ENCODE measurements around the gene PPEF1. TPM values are rescaled to one million over a fixed set of nuclear protein-coding genes. Genes with fewer than 3 reads are reported as not detected.

Gene PPEF1
- total and polyA plus RNA-seq, 2 of the 8 experiments (the other 6 are each of a cell fraction or from before 2014, with no cell fraction given) = 0.08 to 0.30 TPM

DNA sequence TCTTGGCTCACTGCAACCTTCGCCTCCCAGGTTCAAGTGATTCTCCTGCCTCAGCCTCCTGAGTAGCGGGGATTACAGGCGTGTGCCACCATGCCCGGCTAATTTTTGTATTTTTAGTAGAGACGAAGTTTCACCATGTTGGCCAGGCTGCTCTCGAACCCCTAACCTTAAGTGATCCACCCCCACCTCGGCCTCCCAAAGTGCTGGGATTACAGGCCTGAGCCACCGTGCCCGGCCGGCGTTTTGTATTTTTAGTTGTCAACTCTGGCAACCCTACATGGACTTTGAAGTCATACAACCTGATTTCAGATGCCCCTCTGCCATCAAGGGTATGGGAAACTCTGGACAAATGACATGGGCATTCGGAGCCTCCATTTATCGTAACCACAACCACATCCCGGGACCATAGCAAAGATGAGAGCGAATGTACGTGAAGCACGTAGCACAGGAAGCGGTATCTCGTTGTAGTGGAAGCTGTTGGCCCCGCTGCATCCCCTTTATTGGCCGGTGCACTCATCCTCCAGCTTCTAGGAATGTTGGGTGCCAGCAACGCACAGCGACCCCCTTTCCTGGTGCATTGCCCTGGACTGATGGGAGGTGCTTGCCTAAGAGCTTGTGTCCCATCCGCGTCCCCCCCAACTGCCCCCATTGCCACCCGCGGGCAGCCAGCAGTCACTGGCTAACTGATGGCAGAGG is 167.3 kb downstream of the PPEF1 start:
- Histone ChIP-seq H2AK5ac (ENCODE audit: low read depth, low read length) (no peak overlapping the region), H3K9me3 (ENCODE audit: insufficient read depth in 2 of 2, low read depth in 1 of 2, low read length in 1 of 2) (no peaks in the 10 kb centered on the region), H2BK12ac (ENCODE audit: low read depth, low read length) (no peak overlapping the region), H3K56ac (replicated peaks; ENCODE audit: insufficient read length, low read depth, low read length) (no peak overlapping the region), H3K36me3 (ENCODE audit: control insufficient read depth in 2 of 4, insufficient read depth in 4 of 4, low read length in 3 of 4) (no peaks in the 10 kb centered on the region), H3K4me1 (replicated peaks in 1 of 4; ENCODE audit: control insufficient read depth in 3 of 4, insufficient read depth in 4 of 4, low read length in 3 of 4) (no peaks in the 10 kb centered on the region; a peak in 1 of 7 replicates), H3K23ac (ENCODE audit: insufficient read length) (no peak overlapping the region), H4K91ac (replicated peaks; ENCODE audit: insufficient read length, low read length) (no peak overlapping the region), H3K9ac (replicated peaks in 1 of 4; ENCODE audit: extremely low read depth in 1 of 4, low read depth in 3 of 4, low read length in 3 of 4) (no peak overlapping the region), H4K20me1 (replicated peaks in 1 of 2; ENCODE audit: control insufficient read depth in 1 of 2, insufficient read depth in 2 of 2, low read length in 2 of 2) (no peaks in the 10 kb centered on the region), H2BK120ac (replicated peaks; ENCODE audit: low read depth, low read length) (no peak overlapping the region), H3K4ac (replicated peaks; ENCODE audit: insufficient read length, low read depth, low read length) (no peak overlapping the region), H2AFZ (ENCODE audit: low read length) (no peak overlapping the region), H4K8ac (ENCODE audit: extremely low read depth, insufficient read depth, low read length) (no peak overlapping the region), H4K5ac (ENCODE audit: insufficient read length, low read depth, low read length) (no peak overlapping the region), H3K79me1 (ENCODE audit: low read depth, low read length) (no peaks in the 10 kb centered on the region), H3K27me3 (replicated peaks in 1 of 4; ENCODE audit: control insufficient read depth in 3 of 4, extremely low read depth in 1 of 4, insufficient read depth in 3 of 4, low read length in 3 of 4) (no peaks in the 10 kb centered on the region), H3K27ac (ENCODE audit: low read depth, low read length) (no peak overlapping the region), H2BK15ac (ENCODE audit: low read length) (no peak overlapping the region), H3K4me3 (ENCODE audit: extremely low read depth in 1 of 4, insufficient read depth in 2 of 4, low read depth in 3 of 4, low read length in 4 of 4) (no peak overlapping the region), H2BK5ac (ENCODE audit: low read depth, low read length) (no peak overlapping the region), H3K79me2 (ENCODE audit: control insufficient read depth in 1 of 2, insufficient read depth in 2 of 2, low read length in 2 of 2) (no peaks in the 10 kb centered on the region), H3K14ac (ENCODE audit: insufficient read length) (no peak overlapping the region), H3K18ac (ENCODE audit: extremely low read depth, low read length) (no peak overlapping the region), H3K4me2 (ENCODE audit: insufficient read depth in 1 of 2, low read depth in 2 of 2, low read length in 2 of 2) (no peak overlapping the region), H2BK20ac (ENCODE audit: low read length) (no peak overlapping the region), H3K23me2 (ENCODE audit: low read depth, low read length) (no peaks in the 10 kb centered on the region)
- CTCF ChIA-PET (ENCODE audit: partially characterized antibody) = interaction anchor here (0.7 kb wide), 1 partner anchor 258 kb away, joined by 4 read pairs; no protein-coding TSS in a partner anchor
- FAIRE-seq (no peak), DNase-seq (ENCODE audit: low read depth in 1 of 2, low spot score in 2 of 2) (no peak)
- POLR2A ChIA-PET (ENCODE audit: partially characterized antibody) = no interaction called here
- 95% methylated on average over 19 of the region's 27 CpGs; no CpG with 5 or more reads in 1 of the 2 experiments for WGBS, 2 experiments (ENCODE audit: extremely low coverage in 1 of 2, insufficient coverage in 1 of 2, insufficient read length in 1 of 2, insufficient replicate concordance in 2 of 2, low coverage in 1 of 2, low lambda C conversion rate in 2 of 2, missing lambda C conversion rate in 1 of 2)
- TF ChIP-seq SIN3A (conservative IDR thresholded peaks at IDR 0.05 in 1 of 2, IDR thresholded peaks at IDR 0.05 in 1 of 2; ENCODE audit: low read depth in 1 of 2, low read length in 2 of 2) (no peak), RNF2 (IDR thresholded peaks at IDR 0.05; ENCODE audit: borderline replicate concordance, low read depth, low read length, missing control alignments, poor library complexity, severe bottlenecking) (no peak), GTF2F1 (IDR thresholded peaks at IDR 0.05; ENCODE audit: borderline replicate concordance, low read depth, low read length) (no peak), POLR2AphosphoS5 (IDR thresholded peaks at IDR 0.05; ENCODE audit: low read depth, low read length) (no peak), RFX5 (IDR thresholded peaks at IDR 0.05; ENCODE audit: borderline replicate concordance, low read depth, low read length) (no peak), SP4 (IDR thresholded peaks at IDR 0.05; ENCODE audit: low read length) (no peak), RAD21 (IDR thresholded peaks at IDR 0.05 in 1 of 2, conservative IDR thresholded peaks at IDR 0.05 in 1 of 2; ENCODE audit: low read depth in 2 of 2, low read length in 2 of 2) (no peak), HDAC2 (IDR thresholded peaks at IDR 0.05; ENCODE audit: borderline replicate concordance in 1 of 2, low read depth in 2 of 2, low read length in 2 of 2) (no peak), SP2 (IDR thresholded peaks at IDR 0.05; ENCODE audit: low read length) (no peak)
- TF ChIP-seq, protein P1, sequence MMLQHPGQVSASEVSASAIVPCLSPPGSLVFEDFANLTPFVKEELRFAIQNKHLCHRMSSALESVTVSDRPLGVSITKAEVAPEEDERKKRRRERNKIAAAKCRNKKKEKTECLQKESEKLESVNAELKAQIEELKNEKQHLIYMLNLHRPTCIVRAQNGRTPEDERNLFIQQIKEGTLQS (IDR thresholded peaks at IDR 0.05; ENCODE audit: insufficient read depth, low read depth, low read length) = no peak
- TF ChIP-seq, protein P2, sequence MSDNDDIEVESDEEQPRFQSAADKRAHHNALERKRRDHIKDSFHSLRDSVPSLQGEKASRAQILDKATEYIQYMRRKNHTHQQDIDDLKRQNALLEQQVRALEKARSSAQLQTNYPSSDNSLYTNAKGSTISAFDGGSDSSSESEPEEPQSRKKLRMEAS (IDR thresholded peaks at IDR 0.05) = no peak

All from H1 (cell line).